Tibial artery (tissue), 4 donors: ENCODE results near the gene GCC1.

Experiments
- DNase-seq, 2 donors: peaks; one replicate each; pipeline ENCODE4 v3.0.0-alpha.2; 2019
- H3K27ac ChIP-seq, 2 donors: fragments of 200-600 bp; sonication (generic) in 1 of 2; 1 replicate in 1 of 2; 2 replicates in 1 of 2; pipeline ENCODE4 v1.5.1; 2018 to 2019; ENCODE audit warnings: mild to moderate bottlenecking in 1 of 2
- H3K27me3 ChIP-seq, 2 donors: fragments of 200-600 bp; sonication (generic) in 1 of 2; one replicate each; pipeline versions ENCODE4 v1.5.1 to v1.6.0; 2016 to 2019
- H3K36me3 ChIP-seq, 3 donors: fragments of 200-600 bp; sonication (generic) in 2 of 3; one replicate each; pipeline ENCODE4 v1.5.1; 2016 to 2019; ENCODE audit warnings: mild to moderate bottlenecking in 2 of 3
- H3K4me1 ChIP-seq, 4 donors: fragments of 200-600 bp; sonication (generic) in 2 of 4; 1 replicate in 3 of 4; 2 replicates in 1 of 4; pipeline ENCODE4 v1.5.1; 2016 to 2019
- H3K4me3 ChIP-seq, 2 donors: fragments of 200-600 bp; sonication (generic) in 1 of 2; 1 replicate in 1 of 2; 2 replicates in 1 of 2; pipeline ENCODE4 v1.5.1; 2018 to 2019; ENCODE audit warnings: mild to moderate bottlenecking in 2 of 2
- H3K9me3 ChIP-seq, 3 donors: fragments of 200-600 bp; sonication (generic) in 1 of 3; one replicate each; pipeline ENCODE4 v1.5.1; 2016 to 2019
- intact Hi-C: fragments of 100-400 bp; cut with DNase I; formaldehyde crosslinking; loops from one replicate; pipeline ENCODE4 v1.15.0; 2023; ENCODE audit warnings: low total_unique reads
- TF ChIP-seq, protein P1 (sequence below), 2 experiments: fragments of 200-600 bp in 1 of 2; fragments of 450-650 bp in 1 of 2; IDR thresholded peaks; one replicate each; pipeline ENCODE4 v1.5.1; 2017 to 2019; ENCODE audit warnings: antibody characterized with exemption in 2 of 2, mild to moderate bottlenecking in 1 of 2, moderate library complexity in 1 of 2

The GCC1 gene

DNA sequence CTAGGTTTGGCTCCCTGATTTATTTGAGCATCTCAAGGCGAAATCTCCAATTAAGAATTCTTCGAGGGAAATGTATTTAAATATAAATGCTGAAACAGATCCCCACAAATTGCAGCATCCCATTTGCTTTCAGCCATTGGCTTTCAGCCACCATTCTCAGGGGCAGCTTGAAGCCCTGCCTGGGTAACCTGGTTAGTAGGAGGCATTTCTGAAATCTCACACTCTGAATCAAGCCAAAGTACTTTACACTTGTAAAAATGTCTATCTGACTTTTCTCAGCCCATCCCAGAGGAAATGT, 49.1 kb downstream of the GCC1 start:
- TF ChIP-seq, protein P1, sequence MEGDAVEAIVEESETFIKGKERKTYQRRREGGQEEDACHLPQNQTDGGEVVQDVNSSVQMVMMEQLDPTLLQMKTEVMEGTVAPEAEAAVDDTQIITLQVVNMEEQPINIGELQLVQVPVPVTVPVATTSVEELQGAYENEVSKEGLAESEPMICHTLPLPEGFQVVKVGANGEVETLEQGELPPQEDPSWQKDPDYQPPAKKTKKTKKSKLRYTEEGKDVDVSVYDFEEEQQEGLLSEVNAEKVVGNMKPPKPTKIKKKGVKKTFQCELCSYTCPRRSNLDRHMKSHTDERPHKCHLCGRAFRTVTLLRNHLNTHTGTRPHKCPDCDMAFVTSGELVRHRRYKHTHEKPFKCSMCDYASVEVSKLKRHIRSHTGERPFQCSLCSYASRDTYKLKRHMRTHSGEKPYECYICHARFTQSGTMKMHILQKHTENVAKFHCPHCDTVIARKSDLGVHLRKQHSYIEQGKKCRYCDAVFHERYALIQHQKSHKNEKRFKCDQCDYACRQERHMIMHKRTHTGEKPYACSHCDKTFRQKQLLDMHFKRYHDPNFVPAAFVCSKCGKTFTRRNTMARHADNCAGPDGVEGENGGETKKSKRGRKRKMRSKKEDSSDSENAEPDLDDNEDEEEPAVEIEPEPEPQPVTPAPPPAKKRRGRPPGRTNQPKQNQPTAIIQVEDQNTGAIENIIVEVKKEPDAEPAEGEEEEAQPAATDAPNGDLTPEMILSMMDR (IDR thresholded peaks at IDR 0.05) = no peak
- H3K27me3 ChIP-seq = peaks cover 0 to 9% of the 10 kb centered on the region in 2 donors
- H3K4me3 ChIP-seq = no peak overlapping the region
- H3K4me1 ChIP-seq = no peaks in the 10 kb centered on the region
- no peaks in the 10 kb centered on the region for H3K9me3 ChIP-seq
- intact Hi-C loops = no loop called here
- no peak overlapping the region for H3K27ac ChIP-seq
- no peaks in the 10 kb centered on the region for H3K36me3 ChIP-seq
- DNase-seq = no peak

- Histone ChIP-seq H3K4me1 (no peaks in the 10 kb centered on the region), H3K27ac (no peak overlapping the region), H3K36me3 (no peaks in the 10 kb centered on the region), H3K27me3 (peaks cover 0 to 9% of the 10 kb centered on the region in 2 donors), H3K9me3 (no peaks in the 10 kb centered on the region), H3K4me3 (no peak overlapping the region)
- no peak for DNase-seq
- intact Hi-C loops = no loop called here
- TF ChIP-seq, protein P1 (IDR thresholded peaks at IDR 0.05) = no peak
These were observed 49.6 kb downstream of the GCC1 start for GRCh38 chr7:127535546-127536393.

DNA sequence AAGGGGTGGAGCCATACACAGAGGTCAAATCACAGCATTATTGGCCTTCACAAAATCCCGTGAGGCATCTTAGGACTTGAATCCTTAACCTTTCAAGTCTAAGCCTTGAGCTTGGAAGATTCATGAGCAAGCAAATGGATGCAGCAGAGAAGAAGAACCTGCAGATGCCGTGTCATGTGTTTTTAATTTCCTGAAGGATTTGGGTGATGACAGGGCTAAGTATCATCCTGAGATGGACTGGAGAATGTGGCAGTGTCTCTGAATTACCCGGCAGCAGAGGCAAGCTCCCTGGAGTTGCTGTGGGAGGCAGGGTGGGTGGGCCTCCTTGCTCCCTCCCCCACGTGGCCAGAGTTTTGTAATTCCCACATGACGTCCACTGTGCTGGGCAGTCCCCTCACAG, 50.8 kb downstream of the GCC1 start:
- no peaks in the 10 kb centered on the region for H3K9me3 ChIP-seq
- TF ChIP-seq, protein P1 (IDR thresholded peaks at IDR 0.05) = no peak
- no peak overlapping the region for H3K27ac ChIP-seq
- intact Hi-C loops = no loop called here
- no peaks in the 10 kb centered on the region for H3K36me3 ChIP-seq
- no peaks in the 10 kb centered on the region for H3K4me1 ChIP-seq
- no peak for DNase-seq
- H3K4me3 ChIP-seq = no peak overlapping the region
- peaks cover 0 to 9% of the 10 kb centered on the region in 2 donors for H3K27me3 ChIP-seq

DNA sequence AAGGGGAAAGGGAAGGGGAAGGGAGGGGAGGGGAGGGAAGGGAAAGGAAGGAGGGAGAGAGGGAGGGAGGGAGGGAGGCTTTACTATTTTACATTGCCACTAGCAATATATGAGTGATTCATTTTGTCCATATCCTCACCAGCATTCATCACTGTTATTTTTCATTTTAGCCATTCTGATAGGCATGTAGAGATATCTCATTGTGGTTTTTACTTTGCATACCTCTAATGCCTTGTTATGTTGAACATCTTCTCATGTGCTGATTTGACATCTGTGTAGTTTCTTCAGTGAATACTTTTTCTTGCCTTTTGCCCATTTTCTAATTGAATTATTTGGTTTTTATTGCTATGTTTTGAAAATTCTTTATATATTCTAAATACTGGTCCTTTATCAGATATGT, 52.7 kb downstream of the GCC1 start:
- Histone ChIP-seq H3K27ac (no peak overlapping the region), H3K4me1 (no peaks in the 10 kb centered on the region), H3K9me3 (no peaks in the 10 kb centered on the region), H3K27me3 (peaks cover 0 to 3% of the 10 kb centered on the region in 2 donors), H3K4me3 (no peak overlapping the region), H3K36me3 (no peaks in the 10 kb centered on the region)
- intact Hi-C loops = no loop called here
- TF ChIP-seq, protein P1 (IDR thresholded peaks at IDR 0.05) = no peak
- DNase-seq = no peak

DNA sequence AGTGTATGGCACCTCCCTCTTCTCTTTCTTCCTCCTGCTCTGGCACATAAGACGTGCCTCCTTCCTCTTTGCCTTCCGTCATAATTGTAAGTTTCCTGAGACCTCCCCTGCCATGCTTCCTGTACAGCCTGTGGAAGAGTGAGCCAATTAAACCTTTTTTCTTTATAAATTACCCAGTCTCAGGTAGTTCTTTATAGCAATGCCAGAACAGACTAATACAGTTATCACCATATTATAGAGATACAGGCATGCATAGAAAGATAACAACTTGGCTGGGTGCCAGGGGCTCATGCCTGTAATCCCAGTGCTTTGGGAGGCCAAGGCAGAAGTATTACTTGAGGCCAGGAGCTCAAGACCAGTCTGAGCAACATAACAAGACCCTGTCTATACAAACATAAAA, 53.2 kb downstream of the GCC1 start:
- no peak overlapping the region for H3K4me3 ChIP-seq
- H3K27ac ChIP-seq = no peak overlapping the region
- TF ChIP-seq, protein P1 (IDR thresholded peaks at IDR 0.05) = no peak
- H3K9me3 ChIP-seq = no peaks in the 10 kb centered on the region
- no peaks in the 10 kb centered on the region for H3K4me1 ChIP-seq
- H3K27me3 ChIP-seq = peaks cover 0 to 3% of the 10 kb centered on the region in 2 donors
- intact Hi-C loops = no loop called here
- no peaks in the 10 kb centered on the region for H3K36me3 ChIP-seq
- DNase-seq = no peak
